BE2C (cell line): ENCODE data around the gene GLOD5.

Source experiments
- DNase-seq: peaks from one replicate; pipeline ENCODE4 v3.0.0-alpha.2; 2020
- H3K27me3 ChIP-seq: fragments of 250-450 bp; sonication (Bioruptor Pico); 2 replicates; pipeline ENCODE4 v1.5.1; 2020; ENCODE audit warnings: mild to moderate bottlenecking
- H3K36me3 ChIP-seq: fragments of 250-450 bp; sonication (Bioruptor Pico); 2 replicates; pipeline ENCODE4 v1.5.1; 2020; ENCODE audit warnings: mild to moderate bottlenecking
- H3K4me1 ChIP-seq: fragments of 250-450 bp; sonication (Bioruptor Pico); 2 replicates; pipeline ENCODE4 v1.5.1; 2020
- H3K4me3 ChIP-seq: 2 replicates; pipeline ENCODE4 v1.5.1; 2011; ENCODE audit warnings: low read depth, low read length
- H3K9me3 ChIP-seq: fragments of 250-450 bp; sonication (Bioruptor Pico); 2 replicates; pipeline ENCODE4 v1.5.1; 2020
- TF ChIP-seq, protein P1 (sequence below): IDR thresholded peaks from 2 replicates; pipeline ENCODE4 v1.5.1; 2012; ENCODE audit warnings: mild to moderate bottlenecking, low read depth, low read length

Gene GLOD5

GRCh38 chrX:48782216-48782615, 20.7 kb downstream of the GLOD5 start:
- H3K4me1 ChIP-seq, result no peaks in the 10 kb centered on the region
- DNase-seq, result no peak
- no peaks in the 10 kb centered on the region for H3K27me3 ChIP-seq
- TF ChIP-seq, protein P1, sequence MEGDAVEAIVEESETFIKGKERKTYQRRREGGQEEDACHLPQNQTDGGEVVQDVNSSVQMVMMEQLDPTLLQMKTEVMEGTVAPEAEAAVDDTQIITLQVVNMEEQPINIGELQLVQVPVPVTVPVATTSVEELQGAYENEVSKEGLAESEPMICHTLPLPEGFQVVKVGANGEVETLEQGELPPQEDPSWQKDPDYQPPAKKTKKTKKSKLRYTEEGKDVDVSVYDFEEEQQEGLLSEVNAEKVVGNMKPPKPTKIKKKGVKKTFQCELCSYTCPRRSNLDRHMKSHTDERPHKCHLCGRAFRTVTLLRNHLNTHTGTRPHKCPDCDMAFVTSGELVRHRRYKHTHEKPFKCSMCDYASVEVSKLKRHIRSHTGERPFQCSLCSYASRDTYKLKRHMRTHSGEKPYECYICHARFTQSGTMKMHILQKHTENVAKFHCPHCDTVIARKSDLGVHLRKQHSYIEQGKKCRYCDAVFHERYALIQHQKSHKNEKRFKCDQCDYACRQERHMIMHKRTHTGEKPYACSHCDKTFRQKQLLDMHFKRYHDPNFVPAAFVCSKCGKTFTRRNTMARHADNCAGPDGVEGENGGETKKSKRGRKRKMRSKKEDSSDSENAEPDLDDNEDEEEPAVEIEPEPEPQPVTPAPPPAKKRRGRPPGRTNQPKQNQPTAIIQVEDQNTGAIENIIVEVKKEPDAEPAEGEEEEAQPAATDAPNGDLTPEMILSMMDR, result no peak
- H3K36me3 ChIP-seq, result no peaks in the 10 kb centered on the region
- H3K9me3 ChIP-seq, result no peaks in the 10 kb centered on the region
- H3K4me3 ChIP-seq, result no peak overlapping the region

GRCh38 chrX:48782795-48783194, 21.2 kb downstream of the GLOD5 start:
- Histone ChIP-seq H3K4me3 (no peak overlapping the region), H3K4me1 (no peaks in the 10 kb centered on the region), H3K36me3 (no peaks in the 10 kb centered on the region), H3K9me3 (no peaks in the 10 kb centered on the region), H3K27me3 (no peaks in the 10 kb centered on the region)
- DNase-seq, result no peak
- TF ChIP-seq, protein P1, result no peak

DNA sequence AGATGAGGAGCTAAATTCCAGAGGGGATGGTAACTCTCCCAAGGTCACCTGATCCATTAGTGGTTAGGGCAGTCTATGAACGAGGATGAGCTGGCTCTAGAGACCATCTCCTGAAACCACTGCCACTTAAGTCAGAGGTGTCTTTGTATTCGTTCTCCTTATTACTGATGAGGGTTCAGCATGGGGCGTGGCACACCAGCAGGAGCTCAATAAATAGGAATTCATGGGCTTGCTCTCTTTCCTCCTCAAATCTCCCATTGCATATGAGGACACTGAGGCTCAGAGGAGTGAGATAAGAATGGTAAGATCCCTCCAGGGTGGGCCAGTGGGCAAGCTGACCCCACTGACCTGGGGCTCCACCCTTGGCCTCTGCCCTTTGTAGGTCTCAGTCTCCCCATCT, 23.2 kb downstream of the GLOD5 start:
- Histone ChIP-seq H3K36me3 (no peaks in the 10 kb centered on the region), H3K9me3 (no peaks in the 10 kb centered on the region), H3K27me3 (no peaks in the 10 kb centered on the region), H3K4me3 (no peak overlapping the region), H3K4me1 (no peaks in the 10 kb centered on the region)
- DNase-seq, result no peak
- TF ChIP-seq, protein P1, result no peak

GRCh38 chrX:48785186-48785539, 23.6 kb downstream of the GLOD5 start:
- Histone ChIP-seq H3K4me1 (no peaks in the 10 kb centered on the region), H3K27me3 (no peaks in the 10 kb centered on the region), H3K9me3 (no peaks in the 10 kb centered on the region), H3K36me3 (no peaks in the 10 kb centered on the region), H3K4me3 (no peak overlapping the region)
- TF ChIP-seq, protein P1, result no peak
- no peak for DNase-seq

DNA sequence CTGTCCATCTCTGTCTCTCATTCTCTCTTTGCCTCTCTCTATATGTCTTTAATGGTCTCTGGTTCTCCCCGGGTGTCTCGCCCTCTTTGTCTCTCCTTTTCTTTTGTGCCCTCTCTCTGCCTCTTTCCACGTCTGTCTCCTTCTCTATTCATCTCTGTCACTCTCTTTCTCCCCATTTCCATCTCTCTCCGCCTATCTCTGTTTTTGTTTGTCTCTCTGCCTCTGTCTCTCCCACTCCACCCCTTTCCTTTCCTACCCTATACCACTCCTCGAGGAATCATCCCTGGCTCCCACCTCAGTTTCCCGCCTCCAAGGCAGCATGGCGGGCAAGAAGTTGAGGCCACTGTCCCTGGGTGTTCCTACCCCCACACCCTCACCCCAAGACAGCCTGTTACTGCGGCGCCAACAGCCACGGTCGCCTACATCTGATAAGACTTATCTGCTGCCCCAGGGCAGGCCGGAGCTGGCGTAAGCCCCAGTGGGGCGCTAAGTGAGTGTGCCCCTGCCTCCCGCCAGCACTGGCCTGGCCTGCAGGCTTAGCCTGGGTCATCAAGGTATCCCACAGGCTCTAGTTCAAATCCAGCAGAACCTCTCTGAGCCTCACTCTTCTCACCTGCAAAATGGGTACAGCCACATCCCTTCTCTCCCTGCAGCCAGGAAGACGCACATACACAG, 24.1 kb downstream of the GLOD5 start:
- no peak overlapping the region for H3K4me3 ChIP-seq
- no peaks in the 10 kb centered on the region for H3K27me3 ChIP-seq
- H3K9me3 ChIP-seq, result no peaks in the 10 kb centered on the region
- H3K36me3 ChIP-seq, result no peaks in the 10 kb centered on the region
- TF ChIP-seq, protein P1, result no peak
- DNase-seq, result no peak
- no peaks in the 10 kb centered on the region for H3K4me1 ChIP-seq

GRCh38 chrX:48786341-48786800, 24.8 kb downstream of the GLOD5 start, which contains the start of gene GATA1:
TSS of gene GATA1 (plus strand) at chrX:48786590. CDS start at chrX:48791110, 4,520 bp downstream.
- no peak for DNase-seq
- Histone ChIP-seq H3K4me3 (no peak within 1 kb of the TSS), H3K36me3 (no peaks in the 10 kb centered on the region), H3K4me1 (no peaks in the 10 kb centered on the region), H3K9me3 (no peaks in the 10 kb centered on the region), H3K27me3 (no peaks in the 10 kb centered on the region)
- TF ChIP-seq, protein P1, result no peak
